ENCODE results near the gene OR6N1.

Gene OR6N1

DNA sequence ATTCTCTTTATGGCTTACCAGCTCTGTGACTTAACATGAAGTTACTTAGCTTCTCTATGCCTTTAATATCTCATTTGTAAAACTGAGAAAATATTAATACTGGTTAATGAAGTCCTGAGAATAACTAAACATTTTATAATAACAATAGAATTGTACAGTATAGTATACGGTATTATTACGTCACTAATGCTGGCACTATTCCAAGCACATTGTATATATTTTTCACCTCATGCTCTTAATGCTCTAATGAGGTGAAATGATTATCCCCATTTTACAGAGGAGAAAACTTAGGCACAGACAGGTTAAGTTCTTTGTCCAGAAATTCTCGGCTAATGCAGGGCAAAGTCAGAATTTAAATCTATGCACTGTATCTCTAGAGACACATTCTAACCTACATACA lies 52.3 kb downstream of the OR6N1 start:
- Histone ChIP-seq H2AFZ (ENCODE audit: low read depth) (no peak overlapping the region), H3K27me3 (ENCODE audit: insufficient read depth, low read depth) (no peaks in the 10 kb centered on the region), H3K36me3 (ENCODE audit: insufficient read depth) (no peaks in the 10 kb centered on the region), H3K4me1 (ENCODE audit: low read depth, poor library complexity, severe bottlenecking) (peaks cover 17% of the 10 kb centered on the region), H3K4me2 (no peak overlapping the region), H4K20me1 (ENCODE audit: insufficient read depth) (no peaks in the 10 kb centered on the region), H3K9ac (no peak overlapping the region), H3K79me2 (ENCODE audit: insufficient read depth, low read depth) (no peaks in the 10 kb centered on the region), H3K4me3 (IDR thresholded peaks at IDR 0.05; ENCODE audit: insufficient read depth, low read depth, low read length) (no peak overlapping the region), H3K27ac (no peak overlapping the region)
- TF ChIP-seq, protein P1, sequence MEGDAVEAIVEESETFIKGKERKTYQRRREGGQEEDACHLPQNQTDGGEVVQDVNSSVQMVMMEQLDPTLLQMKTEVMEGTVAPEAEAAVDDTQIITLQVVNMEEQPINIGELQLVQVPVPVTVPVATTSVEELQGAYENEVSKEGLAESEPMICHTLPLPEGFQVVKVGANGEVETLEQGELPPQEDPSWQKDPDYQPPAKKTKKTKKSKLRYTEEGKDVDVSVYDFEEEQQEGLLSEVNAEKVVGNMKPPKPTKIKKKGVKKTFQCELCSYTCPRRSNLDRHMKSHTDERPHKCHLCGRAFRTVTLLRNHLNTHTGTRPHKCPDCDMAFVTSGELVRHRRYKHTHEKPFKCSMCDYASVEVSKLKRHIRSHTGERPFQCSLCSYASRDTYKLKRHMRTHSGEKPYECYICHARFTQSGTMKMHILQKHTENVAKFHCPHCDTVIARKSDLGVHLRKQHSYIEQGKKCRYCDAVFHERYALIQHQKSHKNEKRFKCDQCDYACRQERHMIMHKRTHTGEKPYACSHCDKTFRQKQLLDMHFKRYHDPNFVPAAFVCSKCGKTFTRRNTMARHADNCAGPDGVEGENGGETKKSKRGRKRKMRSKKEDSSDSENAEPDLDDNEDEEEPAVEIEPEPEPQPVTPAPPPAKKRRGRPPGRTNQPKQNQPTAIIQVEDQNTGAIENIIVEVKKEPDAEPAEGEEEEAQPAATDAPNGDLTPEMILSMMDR (conservative IDR thresholded peaks at IDR 0.05; ENCODE audit: low read depth, low read length): no peak

DNA sequence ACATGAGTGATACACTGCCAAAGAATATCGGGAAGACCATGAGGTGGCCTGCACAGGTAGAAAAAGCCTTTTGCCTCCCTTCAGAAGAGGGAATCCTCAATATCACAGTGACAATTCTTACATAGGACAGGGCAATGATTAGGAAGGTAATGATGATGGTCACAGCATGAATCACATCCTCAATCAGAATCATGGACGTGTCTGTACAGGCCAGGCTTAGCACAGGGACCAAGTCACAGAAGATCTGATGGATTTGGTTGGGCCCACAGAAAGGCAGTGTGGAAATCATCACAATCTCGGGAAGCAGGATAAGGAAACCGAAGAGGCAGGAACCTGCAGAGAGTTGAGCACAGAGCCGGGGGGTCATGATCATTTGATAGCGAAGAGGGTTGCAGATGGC lies 54.7 kb downstream of the OR6N1 start:
- H3K4me1 ChIP-seq (ENCODE audit: low read depth, poor library complexity, severe bottlenecking): peaks cover 17% of the 10 kb centered on the region
- H2AFZ ChIP-seq (ENCODE audit: low read depth): no peak overlapping the region
- no peak overlapping the region for H3K9ac ChIP-seq
- H3K36me3 ChIP-seq (ENCODE audit: insufficient read depth): no peaks in the 10 kb centered on the region
- 0 out of 2 replicates have a peak overlapping the region, but pooled peaks have one; percentile 24 for H3K27ac ChIP-seq
- no peak overlapping the region for H3K4me2 ChIP-seq
- H3K4me3 ChIP-seq (IDR thresholded peaks at IDR 0.05; ENCODE audit: insufficient read depth, low read depth, low read length): no peak overlapping the region
- H4K20me1 ChIP-seq (ENCODE audit: insufficient read depth): no peaks in the 10 kb centered on the region
- TF ChIP-seq, protein P1 (conservative IDR thresholded peaks at IDR 0.05; ENCODE audit: low read depth, low read length): no peak
- no peaks in the 10 kb centered on the region for H3K79me2 ChIP-seq (ENCODE audit: insufficient read depth, low read depth)
- no peaks in the 10 kb centered on the region for H3K27me3 ChIP-seq (ENCODE audit: insufficient read depth, low read depth)

DNA sequence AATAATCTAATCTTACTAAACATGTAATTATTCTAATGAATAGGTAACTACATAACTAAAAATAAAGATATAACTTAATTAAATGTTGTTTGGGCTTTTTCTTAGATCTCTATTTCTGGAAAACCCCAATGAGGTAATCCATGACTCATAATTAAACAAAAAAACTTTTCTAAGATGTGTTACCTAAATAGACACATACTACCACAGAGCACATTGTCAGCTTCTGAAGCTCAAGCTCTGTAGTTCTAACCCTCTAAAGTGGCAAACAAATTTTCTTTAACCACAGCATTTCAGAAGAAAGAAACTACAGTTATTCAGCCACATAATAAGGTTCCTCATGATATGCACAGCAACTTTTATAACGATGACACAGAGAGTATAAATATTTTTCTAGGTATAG lies 55.7 kb downstream of the OR6N1 start:
- no peak overlapping the region for H3K9ac ChIP-seq
- H3K79me2 ChIP-seq (ENCODE audit: insufficient read depth, low read depth): no peaks in the 10 kb centered on the region
- no peaks in the 10 kb centered on the region for H4K20me1 ChIP-seq (ENCODE audit: insufficient read depth)
- peaks cover 17% of the 10 kb centered on the region for H3K4me1 ChIP-seq (ENCODE audit: low read depth, poor library complexity, severe bottlenecking)
- H2AFZ ChIP-seq (ENCODE audit: low read depth): no peak overlapping the region
- no peak overlapping the region for H3K4me3 ChIP-seq (IDR thresholded peaks at IDR 0.05; ENCODE audit: insufficient read depth, low read depth, low read length)
- no peaks in the 10 kb centered on the region for H3K27me3 ChIP-seq (ENCODE audit: insufficient read depth, low read depth)
- peak overlapping the region; percentile 14; the same call in 1 of the 2 replicates for H3K4me2 ChIP-seq
- no peaks in the 10 kb centered on the region for H3K36me3 ChIP-seq (ENCODE audit: insufficient read depth)
- peak overlapping the region; percentile 24 for H3K27ac ChIP-seq
- TF ChIP-seq, protein P1 (conservative IDR thresholded peaks at IDR 0.05; ENCODE audit: low read depth, low read length): no peak

DNA sequence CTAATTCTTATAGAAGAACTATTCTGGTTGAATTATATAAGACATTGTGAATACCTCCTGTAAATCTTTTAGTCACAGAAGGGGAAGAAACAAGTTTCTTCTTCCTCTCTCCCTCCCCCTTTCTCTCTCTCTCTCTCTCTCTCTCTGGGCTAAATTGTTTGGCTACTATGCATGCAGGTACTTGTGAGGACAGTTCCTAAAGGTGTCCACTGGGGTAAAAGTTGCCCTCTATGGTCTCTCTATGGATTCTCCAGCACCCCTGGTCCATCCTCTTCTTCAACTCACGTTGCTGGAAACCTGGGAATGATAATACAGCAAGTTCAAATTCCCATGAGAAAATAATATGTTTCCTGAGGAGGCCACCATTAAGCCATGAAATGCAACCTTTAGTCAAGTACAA lies 57.2 kb downstream of the OR6N1 start:
- no peaks in the 10 kb centered on the region for H3K27me3 ChIP-seq (ENCODE audit: insufficient read depth, low read depth)
- H3K4me1 ChIP-seq (ENCODE audit: low read depth, poor library complexity, severe bottlenecking): peaks cover 17% of the 10 kb centered on the region
- no peaks in the 10 kb centered on the region for H4K20me1 ChIP-seq (ENCODE audit: insufficient read depth)
- TF ChIP-seq, protein P1 (conservative IDR thresholded peaks at IDR 0.05; ENCODE audit: low read depth, low read length): no peak
- H3K27ac ChIP-seq: no peak overlapping the region
- no peak overlapping the region for H2AFZ ChIP-seq (ENCODE audit: low read depth)
- no peak overlapping the region for H3K9ac ChIP-seq
- H3K79me2 ChIP-seq (ENCODE audit: insufficient read depth, low read depth): no peaks in the 10 kb centered on the region
- no peaks in the 10 kb centered on the region for H3K36me3 ChIP-seq (ENCODE audit: insufficient read depth)
- no peak overlapping the region for H3K4me3 ChIP-seq (IDR thresholded peaks at IDR 0.05; ENCODE audit: insufficient read depth, low read depth, low read length)
- H3K4me2 ChIP-seq: no peak overlapping the region

Data from KMS-11 (cell line).